ENCODE measurements around the gene ADCY3. TPM values are rescaled to one million over a fixed set of nuclear protein-coding genes. Genes with fewer than 3 reads are reported as not detected.
"Not testable (repeated sequence)": the region's sequence is repeated elsewhere in the genome, so short reads cannot be mapped to it uniquely, and the experiment has no call there.

Gene ADCY3
- total and polyA plus RNA-seq, 9 of the 15 experiments (the other 6 are each of a cell fraction or from before 2014, with no cell fraction given) = 1.5 to 54.8 (median 26.3) TPM

DNA sequence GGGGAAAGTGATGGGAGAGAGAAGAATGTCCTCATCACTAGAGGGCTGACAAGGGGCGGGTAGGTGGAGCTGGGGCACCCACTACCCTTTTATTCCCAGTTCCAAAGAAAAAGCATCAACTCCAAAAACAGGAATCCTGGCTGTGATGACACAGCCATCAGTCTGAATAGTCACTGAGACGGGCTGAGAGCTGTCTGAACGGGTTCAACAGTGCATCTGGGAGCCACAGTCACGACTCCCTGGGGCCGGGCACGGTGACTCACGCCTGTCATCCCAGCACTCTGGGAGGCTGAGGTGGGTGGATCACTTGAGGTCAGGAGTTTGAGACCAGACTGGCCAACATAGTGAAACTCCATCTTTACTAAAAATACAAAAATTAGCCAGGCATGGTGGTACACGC lies 84.6 kb downstream of the ADCY3 start:
- ATAC-seq; H3K4me3 ChIP-seq; intact Hi-C loops (cut with micrococcal nuclease); H4K20me1 ChIP-seq (replicated peaks; ENCODE audit: control insufficient read depth, insufficient read depth, low read length); H3K4me2 ChIP-seq (ENCODE audit: insufficient read depth, low read length); H3K4me1 ChIP-seq (replicated peaks in 1 of 2; ENCODE audit: control insufficient read depth in 2 of 2, insufficient read depth in 2 of 2, low read length in 2 of 2); H3K79me2 ChIP-seq (ENCODE audit: control insufficient read depth, insufficient read depth, low read length); H3K9me3 ChIP-seq (replicated peaks; ENCODE audit: control insufficient read depth, insufficient read depth, low read depth, low read length); DNase-seq (ENCODE audit: extremely low read depth in 1 of 4, low spot score in 3 of 4); H3K9me1 ChIP-seq (ENCODE audit: control insufficient read depth, insufficient read depth, low read length); CTCF ChIA-PET (ENCODE audit: low intra/inter-chr PET ratio); H3K27ac ChIP-seq (ENCODE audit: extremely low read depth, low read depth, low read length); H2AFZ ChIP-seq (ENCODE audit: low read depth, low read length); H3K27me3 ChIP-seq (ENCODE audit: control insufficient read depth in 2 of 2, insufficient read depth in 2 of 2, low read length in 2 of 2); H3K9ac ChIP-seq (ENCODE audit: insufficient read depth in 1 of 2, low read depth in 2 of 2, low read length in 2 of 2); FAIRE-seq; BruUV-seq (replicated peaks): not testable (repeated sequence)
- H3K36me3 ChIP-seq (ENCODE audit: control insufficient read depth, insufficient read depth, low read length) = peaks cover 73% of the 10 kb centered on the region; the same call in 2 of the 3 replicates
- POLR2A ChIA-PET = interaction anchor here (0.9 to 1.0 kb wide), 2 partner anchors 13 to 435 kb away, joined by 3 read pairs; no protein-coding TSS in a partner anchor
- 0 out of 2 replicates have a peak, but pooled peaks have one; percentile 29 for TF ChIP-seq FOSL1 (tag; conservative IDR thresholded peaks at IDR 0.05)
- 61% methylated on average over 7 of the region's 8 CpGs for WGBS (ENCODE audit: insufficient coverage, low coverage, missing lambda C conversion rate)
- in situ Hi-C loops (cut with MboI) = loop anchor here (5.0 kb wide), 1 partner anchor 428 kb away; no protein-coding TSS in a partner anchor

DNA sequence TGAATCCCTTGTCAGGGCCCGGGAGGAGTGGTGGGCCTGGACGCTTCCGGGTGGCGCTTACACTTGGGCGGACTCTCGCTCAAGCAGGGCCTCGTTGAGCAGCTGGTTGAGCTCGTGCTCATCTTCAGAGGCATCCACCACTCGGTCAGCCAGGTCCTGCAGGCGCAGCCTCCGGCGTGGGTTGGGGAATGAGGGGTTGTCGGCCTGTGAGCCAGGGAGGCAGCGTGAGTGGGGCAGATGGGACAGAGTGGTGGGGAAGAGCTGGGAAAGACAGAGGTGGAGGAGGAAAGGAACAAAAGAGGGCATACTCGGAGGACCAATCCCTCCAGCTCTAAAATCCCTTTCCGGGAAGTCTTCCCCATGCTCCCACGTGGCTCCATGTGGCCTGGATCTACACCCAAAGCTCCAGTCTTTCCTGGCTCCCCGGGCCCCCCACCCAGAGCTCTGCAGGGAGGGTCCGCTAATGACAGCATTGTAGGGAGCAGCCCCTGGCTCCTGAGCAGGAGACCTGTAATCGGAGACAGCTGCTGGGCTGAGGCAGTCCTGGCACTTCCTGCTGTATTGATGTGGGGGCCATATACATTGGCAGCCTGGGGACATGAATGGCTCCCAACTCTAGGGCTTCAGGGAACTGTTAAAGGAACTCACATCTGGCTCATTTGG lies 85.2 kb downstream of the ADCY3 start:
- Histone ChIP-seq H4K20me1 (replicated peaks; ENCODE audit: control insufficient read depth, insufficient read depth, low read length) (no peaks in the 10 kb centered on the region), H3K4me3 (no peak overlapping the region), H3K27me3 (ENCODE audit: control insufficient read depth in 2 of 2, insufficient read depth in 2 of 2, low read length in 2 of 2) (no peaks in the 10 kb centered on the region), H3K9ac (ENCODE audit: insufficient read depth in 1 of 2, low read depth in 2 of 2, low read length in 2 of 2) (no peak overlapping the region), H3K79me2 (ENCODE audit: control insufficient read depth, insufficient read depth, low read length) (no peaks in the 10 kb centered on the region), H3K4me2 (ENCODE audit: insufficient read depth, low read length) (no peak overlapping the region), H3K9me1 (ENCODE audit: control insufficient read depth, insufficient read depth, low read length) (no peaks in the 10 kb centered on the region), H3K9me3 (replicated peaks; ENCODE audit: control insufficient read depth, insufficient read depth, low read depth, low read length) (no peaks in the 10 kb centered on the region), H3K27ac (ENCODE audit: extremely low read depth, low read depth, low read length) (no peak overlapping the region), H2AFZ (ENCODE audit: low read depth, low read length) (no peak overlapping the region), H3K4me1 (replicated peaks in 1 of 2; ENCODE audit: control insufficient read depth in 2 of 2, insufficient read depth in 2 of 2, low read length in 2 of 2) (peaks cover 0 to 3% of the 10 kb centered on the region in 2 experiments; a peak in 2 of 5 replicates), H3K36me3 (ENCODE audit: control insufficient read depth, insufficient read depth, low read length) (peaks cover 70% of the 10 kb centered on the region; the same call in 2 of the 3 replicates)
- DNase-seq (ENCODE audit: extremely low read depth in 1 of 4, low spot score in 3 of 4) (no peak), ATAC-seq (no peak), FAIRE-seq (no peak)
- CTCF ChIA-PET (ENCODE audit: low intra/inter-chr PET ratio) = no interaction called here
- in situ Hi-C loops (cut with MboI) (loop anchor here (5.0 kb wide), 1 partner anchor 428 kb away; no protein-coding TSS in a partner anchor), intact Hi-C loops (cut with micrococcal nuclease) (no loop called here)
- WGBS (ENCODE audit: insufficient coverage, low coverage, missing lambda C conversion rate) = 92% methylated on average over 20 of the region's 20 CpGs
- BruUV-seq (replicated peaks) = no TSS peak
- TF ChIP-seq ZNF79 (CRISPR knock-in tag; IDR thresholded peaks at IDR 0.05; ENCODE audit: low read depth) = no peak
- no peak for TF ChIP-seq ZNF75A (CRISPR knock-in tag; IDR thresholded peaks at IDR 0.05)
- peak; percentile 44 for TF ChIP-seq POLR2G (IDR thresholded peaks at IDR 0.05; ENCODE audit: low read depth, low read length)
- POLR2A ChIA-PET = interaction anchor here (0.9 kb wide), 1 partner anchor 435 kb away, joined by 3 read pairs; no protein-coding TSS in a partner anchor
